Measurements from ENCODE around the gene GAS2.

DNA sequence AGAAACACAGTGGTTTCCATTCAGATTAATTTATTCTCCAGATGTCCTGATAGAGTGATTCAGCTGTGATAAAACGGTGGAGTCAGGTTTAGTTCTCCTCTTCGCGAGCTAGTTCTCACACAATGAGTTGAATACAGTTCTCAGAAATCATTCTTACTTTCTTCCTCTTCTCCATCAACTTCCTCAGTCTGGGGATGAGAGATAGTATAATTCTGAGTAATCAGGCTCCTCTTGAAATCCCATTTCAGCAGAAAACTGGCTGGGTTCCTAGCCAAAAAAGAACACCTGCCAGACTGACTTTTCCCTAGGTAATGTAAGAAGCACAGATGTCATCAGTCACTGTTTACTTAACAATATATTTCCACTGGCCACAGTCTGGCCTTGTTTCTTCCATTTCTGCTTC, 86.5 kb downstream of the GAS2 start:
- TF ChIP-seq CTCF (conservative IDR thresholded peaks at IDR 0.05; ENCODE audit: low read length) (no peak), EZH2phosphoT487 (IDR thresholded peaks at IDR 0.05; ENCODE audit: borderline replicate concordance, low read depth, low read length) (no peak)

All from OCI-LY7 (cell line).